Naive thymus-derived CD8-positive, alpha-beta T cell (primary cell): ENCODE data around the gene ARID5B. TPM values are rescaled to one million over a fixed set of nuclear protein-coding genes. Genes with fewer than 3 reads are reported as not detected.

Experiments used
- ATAC-seq, 2 donors: fragments of 150-1000 bp; cut with Tn5 transposase in 1 of 2; sonication (Bioruptor Pico), chemical (Tn5 transposase) in 1 of 2; 1 replicate in 1 of 2; 2 replicates in 1 of 2; pipeline ENCODE4 v1.10.0; 2021; ENCODE audit warnings: mild to moderate bottlenecking in 2 of 2, moderate library complexity in 2 of 2
- POLR2A ChIA-PET: fragments of 350-600 bp; sonication (Branson Sonifier 250); formaldehyde crosslinking; loops from one replicate; lab custom pipeline; 2021; ENCODE audit warnings: antibody characterized with exemption; lab: Charles Lee
- DNase-seq, 10 donors: peaks; one replicate each; pipeline versions ENCODE4 v3.0.0 to v3.0.0-alpha.2; 2020 to 2022
- H3K27ac Mint-ChIP-seq, 10 donors: one replicate each; pipeline ENCODE4 v1.8.0; 2020 to 2022; ENCODE audit warnings: mild to moderate bottlenecking in 10 of 10, mixed read lengths in 10 of 10, moderate library complexity in 4 of 10, inconsistent platforms in 1 of 10
- H3K27me3 Mint-ChIP-seq, 5 donors: one replicate each; pipeline ENCODE4 v1.8.0; 2021 to 2022; ENCODE audit warnings: mixed read lengths in 5 of 5
- H3K36me3 Mint-ChIP-seq, 3 donors: one replicate each; pipeline ENCODE4 v1.8.0; 2020 to 2022; ENCODE audit warnings: mixed read lengths in 3 of 3, mild to moderate bottlenecking in 2 of 3, inconsistent platforms in 1 of 3
- H3K4me1 Mint-ChIP-seq, 4 donors: one replicate each; pipeline ENCODE4 v1.8.0; 2021 to 2022; ENCODE audit warnings: mixed read lengths in 4 of 4
- H3K4me3 Mint-ChIP-seq, 10 donors: one replicate each; pipeline ENCODE4 v1.8.0; 2020 to 2022; ENCODE audit warnings: mild to moderate bottlenecking in 10 of 10, mixed read lengths in 10 of 10, moderate library complexity in 6 of 10, inconsistent platforms in 1 of 10
- H3K9me3 Mint-ChIP-seq, 9 donors: one replicate each; pipeline ENCODE4 v1.8.0; 2020 to 2022; ENCODE audit warnings: mixed read lengths in 9 of 9, mild to moderate bottlenecking in 3 of 9, inconsistent platforms in 1 of 9, moderate library complexity in 1 of 9
- polyA plus RNA-seq, 3 donors: library from polyadenylated mRNA; unstranded; fragments of 300-500 nt; fragmentation: Illumina TruSeq; gene quantifications; one replicate each; pipeline ENCODE4 v1.2.3, GENCODE V29; 2021
- total RNA-seq, 8 experiments: library from RNA in 2 of 8; stranded (reverse) in 2 of 8; gene quantifications; one replicate each; pipeline ENCODE4 v1.2.3 and lab custom pipeline; 2021 to 2026

ARID5B gene
- total and polyA plus RNA-seq, 5 experiments from 2014 or later, result 9.6 to 22.5 (median 12.6) TPM

DNA sequence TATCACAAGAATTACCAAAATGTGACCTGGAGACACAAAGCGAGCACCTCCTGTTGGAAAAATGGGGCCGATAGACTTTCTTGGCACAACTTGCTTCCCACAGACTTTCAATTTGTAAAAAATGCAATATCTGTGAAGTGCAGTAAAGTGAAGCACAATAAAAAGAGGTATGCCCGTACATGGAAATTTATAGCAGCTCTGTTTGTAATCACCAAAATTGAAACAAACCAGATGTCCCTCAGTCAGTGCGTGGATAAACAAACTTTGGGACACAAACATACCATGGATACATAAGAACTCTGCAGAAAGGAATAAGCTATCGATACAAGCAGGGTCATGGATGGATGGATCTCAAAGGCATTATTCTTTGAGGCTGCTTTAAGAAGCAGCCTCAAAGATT lies 33.6 kb downstream of the ARID5B start:
- POLR2A ChIA-PET, result interaction anchor here (0.6 kb wide), 1 partner anchor 1330 kb away, joined by 3 read pairs; no protein-coding TSS in a partner anchor
- no peak overlapping the region for H3K4me3 Mint-ChIP-seq
- H3K9me3 Mint-ChIP-seq, result peaks cover 0 to 3% (median 0%) of the 10 kb centered on the region in 9 donors
- ATAC-seq (no peak), DNase-seq (no peak)
- H3K27me3 Mint-ChIP-seq, result no peaks in the 10 kb centered on the region
- peaks cover 1 to 23% (median 14%) of the 10 kb centered on the region in 3 donors for H3K36me3 Mint-ChIP-seq
- H3K27ac Mint-ChIP-seq, result peak overlapping the region in 2 of 10 donors; percentile 34 to 60
- peaks cover 13 to 72% (median 46%) of the 10 kb centered on the region in 4 donors for H3K4me1 Mint-ChIP-seq

GRCh38 chr10:61936770-61937169 lies 35.3 kb downstream of the ARID5B start:
- Mint-ChIP-seq H3K36me3 (peaks cover 0 to 27% (median 26%) of the 10 kb centered on the region in 3 donors), H3K4me3 (no peak overlapping the region), H3K27ac (peak overlapping the region in 2 of 10 donors; percentile 66 to 74), H3K9me3 (peaks cover 0 to 3% (median 0%) of the 10 kb centered on the region in 9 donors), H3K27me3 (no peaks in the 10 kb centered on the region), H3K4me1 (peaks cover 16 to 82% (median 53%) of the 10 kb centered on the region in 4 donors)
- DNase-seq (no peak), ATAC-seq (no peak)
- POLR2A ChIA-PET, result interaction anchor here (1.0 kb wide), 1 partner anchor 8 kb away, joined by 3 read pairs; no protein-coding TSS in a partner anchor

DNA sequence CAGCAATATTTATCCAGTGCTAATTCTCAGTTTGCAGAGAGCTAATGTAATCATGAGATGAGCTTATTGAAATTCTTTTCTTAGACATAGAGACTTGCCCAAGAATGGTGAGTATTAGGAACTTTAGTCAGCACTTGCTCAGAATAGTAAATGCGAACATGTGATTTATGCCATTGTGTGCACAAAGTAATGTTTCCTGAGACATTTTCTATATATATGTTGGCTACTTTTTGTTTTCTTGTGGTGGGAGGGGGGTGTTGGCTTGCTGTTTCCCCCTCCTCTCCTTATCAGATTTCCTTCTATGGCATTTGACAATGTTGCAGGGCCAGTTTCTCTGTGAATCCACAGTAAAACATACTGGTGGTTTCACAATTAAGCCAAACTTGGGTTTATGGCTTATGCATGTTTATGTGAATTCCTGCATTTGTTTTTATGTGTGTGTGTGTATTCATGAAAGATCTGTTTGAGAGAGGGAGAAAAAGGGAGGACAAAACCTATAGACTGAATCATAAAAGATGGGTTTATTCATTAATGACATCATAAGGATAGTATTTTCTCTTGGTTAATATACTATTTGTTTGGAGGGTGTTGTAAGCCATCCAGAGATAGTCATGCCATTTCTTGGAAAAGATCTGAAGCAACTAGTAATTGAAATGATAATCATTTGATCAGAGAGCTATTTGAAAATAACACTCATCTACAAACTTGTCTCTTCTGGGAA lies 36.3 kb downstream of the ARID5B start:
- Mint-ChIP-seq H3K9me3 (peaks cover 0 to 3% (median 0%) of the 10 kb centered on the region in 9 donors), H3K4me3 (peak overlapping the region in 1 of 10 donors; percentile 0), H3K27me3 (no peaks in the 10 kb centered on the region), H3K36me3 (peaks cover 0 to 36% (median 20%) of the 10 kb centered on the region in 3 donors), H3K27ac (peak overlapping the region in 8 of 10 donors; percentile 1 to 76 (median 56)), H3K4me1 (peaks cover 17 to 84% (median 54%) of the 10 kb centered on the region in 4 donors)
- POLR2A ChIA-PET, result interaction anchor here (1.0 kb wide), 1 partner anchor 9 kb away, joined by 3 read pairs; no protein-coding TSS in a partner anchor
- DNase-seq (no peak), ATAC-seq (no peak)

- Mint-ChIP-seq H3K27me3 (no peaks in the 10 kb centered on the region), H3K36me3 (peaks cover 0 to 44% (median 17%) of the 10 kb centered on the region in 3 donors), H3K4me1 (peaks cover 15 to 87% (median 48%) of the 10 kb centered on the region in 4 donors), H3K27ac (peak overlapping the region in 4 of 10 donors; percentile 13 to 87 (median 70)), H3K4me3 (peak overlapping the region in 1 of 10 donors; percentile 6), H3K9me3 (no peaks in the 10 kb centered on the region)
- DNase-seq (no peak), ATAC-seq (no peak)
- POLR2A ChIA-PET, result no interaction called here
These were observed 38.4 kb downstream of the ARID5B start for GRCh38 chr10:61939902-61940301.

- no peak for DNase-seq
- Mint-ChIP-seq H3K4me1 (peaks cover 15 to 85% (median 47%) of the 10 kb centered on the region in 4 donors), H3K9me3 (no peaks in the 10 kb centered on the region), H3K36me3 (peaks cover 0 to 47% (median 17%) of the 10 kb centered on the region in 3 donors), H3K4me3 (peak overlapping the region in 3 of 10 donors; percentile 13 to 63 (median 52)), H3K27me3 (no peaks in the 10 kb centered on the region), H3K27ac (peak overlapping the region in 4 of 10 donors; percentile 4 to 84 (median 74))
- POLR2A ChIA-PET, result interaction anchor here (1.1 kb wide), 1 partner anchor 39 kb away, joined by 3 read pairs; no protein-coding TSS in a partner anchor
- no peak for ATAC-seq
These were observed 39.7 kb downstream of the ARID5B start for GRCh38 chr10:61941202-61941681.

DNA sequence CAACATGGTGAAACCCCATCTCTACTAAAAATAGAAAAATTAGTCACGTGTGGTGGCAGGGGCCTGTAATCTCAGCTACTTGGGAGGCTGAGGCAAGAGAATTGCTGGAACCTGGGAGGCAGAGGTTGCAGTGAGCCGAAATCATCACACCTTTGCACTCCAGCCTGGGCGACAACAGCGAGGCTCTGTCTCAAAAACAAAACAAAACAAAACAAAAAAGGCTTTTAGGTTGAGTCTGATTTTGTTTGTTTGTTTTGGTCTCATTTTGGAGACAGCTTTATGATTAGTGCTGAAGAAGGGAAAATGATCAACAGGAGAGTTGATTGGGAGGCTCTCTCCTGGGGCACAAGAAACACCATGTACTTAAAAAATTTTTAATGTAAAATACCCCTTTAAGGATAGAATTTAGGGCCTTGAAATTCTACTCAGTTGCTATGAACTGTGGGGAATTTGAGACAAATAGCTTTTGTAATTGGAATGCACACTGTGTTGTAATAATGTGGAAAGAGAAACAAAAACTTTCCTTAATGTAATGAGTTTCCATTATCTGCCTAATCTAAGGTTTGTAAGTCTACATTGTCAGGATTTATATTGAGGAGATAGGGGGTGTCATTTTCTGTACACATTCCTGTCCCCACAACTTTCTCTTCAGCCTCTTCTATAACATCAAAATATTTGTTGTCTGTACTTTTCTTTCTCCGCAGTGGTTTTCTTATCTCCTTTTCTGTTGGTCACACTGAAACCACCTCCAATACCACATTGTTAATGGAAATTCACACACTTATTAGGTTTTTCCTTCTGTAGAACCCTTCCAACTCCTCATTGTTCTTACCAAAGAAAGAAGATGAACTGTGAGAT lies 41.3 kb downstream of the ARID5B start:
- ATAC-seq, result no peak
- Mint-ChIP-seq H3K27me3 (no peaks in the 10 kb centered on the region), H3K27ac (peak overlapping the region; percentile 47 to 90 (median 78)), H3K36me3 (peaks cover 0 to 58% (median 25%) of the 10 kb centered on the region in 3 donors), H3K4me3 (peak overlapping the region; percentile 9 to 75 (median 40)), H3K4me1 (peaks cover 12 to 73% (median 44%) of the 10 kb centered on the region in 4 donors), H3K9me3 (no peaks in the 10 kb centered on the region)
- peak in 1 of 10 donors; percentile 30 for DNase-seq
- POLR2A ChIA-PET, result interaction anchor here (0.6 to 1.2 kb wide), 5 partner anchors 38 to 1314 kb away, joined by 3 to 6 read pairs (median 4); partner anchors contain the start of gene ARID5B

DNA sequence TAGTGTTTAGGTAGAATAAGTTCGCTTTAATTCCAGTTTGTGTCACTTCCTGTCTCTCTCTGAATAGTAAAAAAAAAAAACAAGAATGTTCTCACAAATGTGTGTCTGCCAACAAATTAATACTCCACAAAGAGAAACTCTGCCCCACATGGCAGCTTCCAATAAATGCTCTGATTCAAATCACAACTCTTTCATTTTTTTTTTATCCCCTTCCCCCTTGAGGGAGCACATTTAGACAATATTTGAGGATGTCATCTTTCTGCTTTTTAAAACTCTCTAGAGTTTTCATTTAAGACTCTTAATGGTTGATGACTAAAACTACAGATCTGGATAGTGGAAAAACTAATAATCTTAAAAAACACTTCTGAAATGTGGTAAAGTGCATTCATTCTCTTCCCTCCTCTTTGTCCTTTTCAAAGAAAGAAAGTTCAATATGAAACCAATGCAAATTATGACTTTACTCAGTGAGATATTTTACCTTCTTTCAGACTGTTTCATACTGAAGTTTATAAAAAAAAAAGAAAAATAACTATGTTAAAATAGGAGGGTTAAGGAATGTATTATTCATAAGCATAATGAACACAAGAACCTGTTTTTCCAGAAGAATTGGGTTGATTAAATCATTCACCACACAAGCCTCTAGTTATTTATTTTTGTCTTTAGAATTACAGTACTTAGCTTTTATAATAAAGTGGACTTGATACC lies 42.3 kb downstream of the ARID5B start:
- no peaks in the 10 kb centered on the region for H3K9me3 Mint-ChIP-seq
- H3K36me3 Mint-ChIP-seq, result peaks cover 0 to 67% (median 32%) of the 10 kb centered on the region in 3 donors
- peak in 3 of 10 donors; percentile 18 to 26 (median 24) for DNase-seq
- H3K27me3 Mint-ChIP-seq, result no peaks in the 10 kb centered on the region
- peak; percentile 44 to 46 for ATAC-seq
- H3K27ac Mint-ChIP-seq, result peak overlapping the region in 9 of 10 donors; percentile 47 to 89 (median 83)
- H3K4me3 Mint-ChIP-seq, result peak overlapping the region in 8 of 10 donors; percentile 13 to 75 (median 44)
- H3K4me1 Mint-ChIP-seq, result peaks cover 10 to 63% (median 34%) of the 10 kb centered on the region in 4 donors
- POLR2A ChIA-PET, result interaction anchor here (0.7 to 1.2 kb wide), 4 partner anchors 39 to 173 kb away, joined by 3 to 6 read pairs (median 4); partner anchors contain the start of gene ARID5B

- DNase-seq, result no peak
- Mint-ChIP-seq H3K4me1 (peaks cover 10 to 55% (median 28%) of the 10 kb centered on the region in 4 donors), H3K27ac (peak overlapping the region in 5 of 10 donors; percentile 43 to 76 (median 64)), H3K27me3 (no peaks in the 10 kb centered on the region), H3K36me3 (peaks cover 0 to 74% (median 40%) of the 10 kb centered on the region in 3 donors), H3K4me3 (peak overlapping the region in 1 of 10 donors; percentile 46), H3K9me3 (no peaks in the 10 kb centered on the region)
- no peak for ATAC-seq
- POLR2A ChIA-PET, result interaction anchor here (1.0 to 1.2 kb wide), 3 partner anchors 40 to 44 kb away, joined by 3 read pairs; partner anchors contain the start of gene ARID5B
These were observed 43.1 kb downstream of the ARID5B start for GRCh38 chr10:61944410-61945147.

- peaks cover 0 to 23% (median 9%) of the 10 kb centered on the region in 4 donors for H3K4me1 Mint-ChIP-seq
- H3K27me3 Mint-ChIP-seq, result no peaks in the 10 kb centered on the region
- DNase-seq (no peak), ATAC-seq (no peak)
- H3K27ac Mint-ChIP-seq, result no peak overlapping the region
- H3K36me3 Mint-ChIP-seq, result peaks cover 0 to 59% (median 25%) of the 10 kb centered on the region in 3 donors
- POLR2A ChIA-PET, result no interaction called here
- H3K9me3 Mint-ChIP-seq, result no peaks in the 10 kb centered on the region
- no peak overlapping the region for H3K4me3 Mint-ChIP-seq
These were observed 48.2 kb downstream of the ARID5B start for GRCh38 chr10:61949687-61950086.

DNA sequence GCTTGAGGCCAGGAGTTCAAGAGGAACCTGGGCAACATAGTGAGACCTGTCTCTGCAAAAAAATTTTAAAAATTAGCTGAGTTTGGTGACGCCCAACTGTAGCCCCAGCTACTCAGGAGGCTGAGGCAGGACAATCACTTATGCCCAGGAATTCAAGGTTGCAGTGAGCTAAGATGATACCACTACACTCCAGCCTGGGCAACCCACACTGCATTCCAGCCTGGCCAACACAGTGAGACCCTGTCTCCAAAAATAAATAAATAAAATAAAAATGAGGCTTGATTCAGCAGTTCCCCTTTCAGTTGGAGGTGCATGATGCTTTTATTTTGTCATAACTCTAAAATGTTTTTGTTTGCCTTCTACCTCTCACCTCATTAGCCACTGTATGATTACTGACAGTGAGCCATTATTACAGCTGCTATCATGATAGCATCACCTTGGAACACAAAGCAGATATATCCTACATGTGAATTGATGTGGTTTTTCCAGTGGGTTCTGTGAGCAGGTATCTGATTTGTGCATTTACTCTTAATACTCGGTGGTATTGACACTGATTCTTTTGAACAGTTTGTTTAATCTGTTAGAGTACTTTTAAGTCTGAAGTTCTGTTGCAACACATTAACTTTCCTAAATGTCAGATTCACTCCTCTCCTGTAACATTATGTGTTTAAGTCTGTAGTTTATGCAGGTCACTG lies 49.1 kb downstream of the ARID5B start:
- Mint-ChIP-seq H3K27me3 (no peaks in the 10 kb centered on the region), H3K27ac (no peak overlapping the region), H3K4me3 (no peak overlapping the region), H3K36me3 (peaks cover 0 to 57% (median 28%) of the 10 kb centered on the region in 3 donors), H3K9me3 (no peaks in the 10 kb centered on the region), H3K4me1 (peaks cover 0 to 22% (median 9%) of the 10 kb centered on the region in 4 donors)
- no peak for ATAC-seq
- POLR2A ChIA-PET, result no interaction called here
- DNase-seq, result no peak
